HG03571 (cell line): Measurements from ENCODE around the gene RNF111.
A peak's percentile ranks its signal among the peaks of the same experiment; 100 is the strongest.
"Not testable (repeated sequence)": the region's sequence is repeated elsewhere in the genome, so short reads cannot be mapped to it uniquely, and the experiment has no call there.

Experiments
- ATAC-seq: cut with Tn5 transposase; IDR thresholded peaks from one replicate; pipeline ENCODE4 v1.9.1; 2021; ENCODE audit not compliant: unreplicated experiment

RNF111 gene

GRCh38 chr15:58999694-59000093, 12.2 kb downstream of the RNF111 start:
- ATAC-seq: no peak

DNA sequence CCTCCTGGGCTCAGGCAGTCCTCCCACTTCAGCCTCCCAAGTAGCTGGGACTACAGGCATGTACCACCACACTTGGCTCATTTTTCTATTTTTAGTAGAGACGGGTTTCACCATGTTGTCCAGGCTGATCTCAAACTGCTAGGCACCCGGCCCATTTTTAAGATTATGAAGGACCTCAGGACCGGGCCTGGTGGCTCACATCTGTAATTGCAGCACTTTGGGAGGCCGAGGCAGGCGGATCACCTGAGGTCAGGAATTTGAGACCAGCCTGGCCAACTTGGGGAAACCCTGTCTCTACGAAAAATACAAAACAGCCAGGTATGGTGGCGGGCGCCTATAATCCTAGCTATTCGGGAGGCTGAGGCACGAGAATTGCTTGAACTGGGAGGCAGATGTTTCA, 12.8 kb downstream of the RNF111 start:
- not testable (repeated sequence) for ATAC-seq

GRCh38 chr15:59001946-59002345, 14.5 kb downstream of the RNF111 start:
- ATAC-seq: peak; percentile 27

- peak; percentile 57 for ATAC-seq
Measured at GRCh38 chr15:59002418-59002859, 15.0 kb downstream of the RNF111 start.

GRCh38 chr15:59005579-59005978, 18.1 kb downstream of the RNF111 start:
- ATAC-seq: no peak

- no peak for ATAC-seq
Measured at GRCh38 chr15:59008086-59008485, 20.6 kb downstream of the RNF111 start.

DNA sequence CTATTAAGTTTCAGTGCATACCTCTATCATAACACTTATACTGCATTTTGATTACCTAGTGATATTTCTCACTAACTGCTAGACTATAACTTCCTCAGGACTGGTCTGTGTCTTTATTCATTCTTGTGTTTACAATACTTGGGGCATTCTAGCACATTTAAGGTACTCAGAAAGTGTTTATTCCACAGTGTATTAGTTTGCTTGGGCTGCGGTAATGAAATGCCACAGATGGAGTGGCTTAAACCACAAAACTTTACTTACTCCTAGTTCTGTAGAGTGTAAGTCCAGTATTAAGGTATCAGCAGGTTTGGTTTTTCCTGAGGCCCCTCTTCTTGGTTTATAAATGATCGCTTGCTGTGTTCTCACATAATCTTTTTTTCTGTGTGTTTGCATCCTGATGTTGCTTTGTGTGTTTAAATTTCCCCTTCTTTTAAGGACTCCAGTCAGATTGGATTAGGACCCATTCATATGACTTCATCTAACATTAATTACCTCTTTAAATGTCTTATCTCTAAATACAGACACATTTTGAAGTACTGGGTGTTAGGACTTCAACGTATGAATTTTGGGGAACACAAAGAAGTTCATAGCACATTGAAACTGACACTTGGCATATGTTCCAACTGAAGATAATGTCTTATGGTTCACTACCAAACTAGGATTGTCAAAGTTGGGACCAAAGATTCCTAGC, 23.9 kb downstream of the RNF111 start:
- ATAC-seq: no peak

DNA sequence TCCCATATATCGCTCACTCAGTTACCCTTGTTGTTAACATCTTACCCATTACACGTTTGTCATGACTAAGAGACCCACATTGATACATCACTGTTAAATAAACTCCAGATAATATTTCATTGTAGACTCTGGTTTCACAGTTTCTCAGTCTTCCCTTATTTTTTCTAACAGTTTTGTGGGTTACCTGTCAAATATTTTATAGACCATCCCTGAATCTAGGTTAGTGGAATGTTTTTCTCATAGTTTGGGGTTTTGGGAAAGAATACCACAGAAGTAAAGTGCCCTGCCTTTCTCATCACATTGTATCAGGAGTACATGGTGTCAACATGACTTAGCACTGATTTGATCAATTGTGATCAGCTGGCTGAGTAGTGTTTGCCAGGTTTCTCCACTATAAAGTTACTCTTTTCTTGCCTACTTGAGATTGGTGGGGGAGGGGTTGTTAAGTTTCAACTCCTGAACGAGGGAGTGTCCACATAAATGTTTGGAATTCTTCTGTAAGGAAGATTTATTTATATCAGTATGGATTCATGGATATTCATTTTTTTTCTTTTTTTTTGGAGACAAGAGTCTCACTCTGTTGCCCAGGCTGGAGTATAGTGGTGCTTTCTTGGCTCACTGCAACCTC, 25.9 kb downstream of the RNF111 start:
- no peak for ATAC-seq

DNA sequence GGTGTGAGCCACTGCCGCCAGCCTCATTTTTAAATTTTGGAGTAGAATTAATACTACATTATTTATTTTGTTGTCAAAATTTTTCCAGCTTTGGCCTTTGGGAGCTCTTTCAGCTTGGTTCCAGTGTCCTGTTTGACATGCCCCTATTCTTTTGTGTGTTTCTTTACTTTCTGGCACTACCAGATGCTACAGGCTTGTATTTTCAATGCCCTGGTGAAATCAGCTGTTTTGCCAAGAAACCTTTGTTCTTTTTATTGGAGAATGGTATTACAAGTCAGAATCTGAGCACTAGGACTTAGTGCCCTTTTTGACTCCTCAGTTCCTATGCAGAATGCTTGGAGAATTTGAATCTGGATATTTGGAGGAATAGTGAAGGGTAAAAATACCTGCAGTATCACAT, 26.6 kb downstream of the RNF111 start:
- ATAC-seq: no peak

- ATAC-seq: no peak
Measured at GRCh38 chr15:59017449-59017848, 30.0 kb downstream of the RNF111 start.

DNA sequence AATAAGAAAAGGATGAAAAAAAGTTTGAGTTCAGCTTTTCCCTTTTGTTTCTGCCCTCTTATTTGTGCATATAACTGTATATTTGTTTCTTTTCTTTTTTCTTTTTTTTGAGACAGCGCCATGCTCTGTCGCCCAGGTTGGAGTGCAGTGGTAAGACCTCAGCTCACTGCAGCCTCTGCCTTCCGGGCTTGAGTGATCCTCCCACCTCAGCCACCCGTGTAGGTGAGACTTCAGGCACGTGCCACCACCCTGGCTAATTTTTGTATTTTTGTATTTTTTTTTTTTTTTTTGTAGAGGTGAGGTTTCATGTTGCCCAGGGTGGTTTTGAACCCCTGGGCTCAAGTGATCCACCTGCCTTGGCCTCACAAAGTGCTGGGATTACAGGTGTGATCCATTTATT, 31.4 kb downstream of the RNF111 start:
- ATAC-seq: no peak

- no peak for ATAC-seq
Measured at GRCh38 chr15:59020322-59020721, 32.9 kb downstream of the RNF111 start.

DNA sequence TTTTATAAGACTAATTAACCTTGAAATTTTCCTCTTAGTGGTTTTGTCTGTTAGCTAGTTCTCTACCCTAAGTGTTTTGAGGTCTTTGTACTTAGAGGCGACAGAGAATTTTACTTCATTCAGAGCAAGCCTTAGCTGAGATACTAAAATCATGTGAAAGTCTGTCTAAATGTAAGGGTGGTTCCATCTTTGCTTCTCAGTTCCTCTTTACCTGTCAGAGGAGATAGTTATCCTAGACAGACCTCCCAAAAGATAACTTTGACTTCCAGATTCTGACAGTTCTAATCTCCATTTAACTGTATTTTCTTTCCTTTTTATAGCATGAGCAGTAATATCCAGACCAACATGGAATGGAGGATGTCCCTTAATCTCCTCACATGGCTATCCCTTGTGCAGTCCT, 34.7 kb downstream of the RNF111 start:
- no peak for ATAC-seq

GRCh38 chr15:59026207-59026606, 38.7 kb downstream of the RNF111 start:
- no peak for ATAC-seq

DNA sequence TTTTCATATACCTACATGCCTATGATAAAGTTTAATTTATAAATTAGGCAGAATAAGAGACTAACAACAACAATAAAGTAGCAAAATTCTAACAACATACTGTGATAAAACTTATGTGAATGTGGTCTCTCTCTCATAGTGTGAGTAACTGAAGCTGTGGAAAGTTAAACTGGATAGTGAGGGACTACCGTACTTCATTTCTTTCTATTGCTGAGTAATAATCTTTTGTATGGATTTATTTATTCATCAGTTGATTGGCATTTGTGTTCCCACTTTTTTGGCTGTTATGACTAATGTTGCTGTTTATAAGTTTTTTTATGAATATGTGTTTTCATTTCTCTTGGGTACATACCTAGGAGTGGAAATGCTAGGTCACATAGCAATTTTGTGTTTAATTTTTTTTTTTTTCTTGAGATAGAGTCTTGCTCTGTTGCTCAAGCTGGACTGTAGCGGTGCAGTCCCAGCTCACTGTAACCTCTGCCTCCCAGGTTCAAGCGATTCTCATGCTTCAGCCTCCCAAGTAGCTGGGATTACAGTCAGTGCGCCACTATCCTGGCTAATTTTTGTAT, 41.0 kb downstream of the RNF111 start:
- no peak for ATAC-seq

DNA sequence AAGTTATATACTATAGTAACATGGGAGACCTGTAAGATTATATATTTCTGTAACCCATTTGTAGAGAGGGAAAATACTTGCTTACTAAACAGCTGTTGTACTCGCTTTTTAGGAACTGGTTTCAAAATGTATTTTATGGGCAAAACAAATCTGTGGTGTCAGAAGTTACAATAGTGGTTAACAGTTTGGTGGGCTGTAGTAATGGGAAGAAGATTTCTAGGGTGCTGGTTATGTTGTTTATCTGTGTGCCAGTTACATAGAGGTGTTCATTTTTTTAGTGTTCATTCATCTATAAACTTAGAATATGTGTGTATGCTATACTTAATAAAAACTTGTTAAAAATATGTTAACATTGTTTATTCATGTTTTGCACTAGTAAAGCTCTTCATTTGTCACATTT, 42.1 kb downstream of the RNF111 start:
- ATAC-seq: no peak

DNA sequence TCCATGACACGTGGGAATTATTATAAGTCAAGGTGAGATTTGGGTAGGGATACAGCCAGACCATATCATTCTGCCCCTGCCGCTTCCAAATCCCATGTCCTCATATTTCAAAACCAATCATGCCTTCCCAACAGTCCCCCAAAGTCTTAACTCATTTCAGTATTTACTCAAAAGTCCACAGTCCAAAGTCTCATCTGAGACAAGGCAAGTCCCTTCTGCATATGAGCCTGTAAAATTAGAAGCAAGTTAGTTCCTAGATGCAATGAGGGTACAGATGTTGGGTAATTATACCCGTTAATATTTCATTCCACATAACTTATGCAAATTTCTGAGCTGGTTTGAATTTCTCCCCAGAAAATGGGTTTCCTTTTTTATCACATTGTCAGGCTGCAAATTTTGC, 47.7 kb downstream of the RNF111 start:
- no peak for ATAC-seq

GRCh38 chr15:59039225-59039624, 51.8 kb downstream of the RNF111 start:
- no peak for ATAC-seq

- ATAC-seq: no peak
Measured at GRCh38 chr15:59042041-59042440, 54.6 kb downstream of the RNF111 start.

GRCh38 chr15:59048897-59049296, 61.4 kb downstream of the RNF111 start:
- ATAC-seq: no peak

DNA sequence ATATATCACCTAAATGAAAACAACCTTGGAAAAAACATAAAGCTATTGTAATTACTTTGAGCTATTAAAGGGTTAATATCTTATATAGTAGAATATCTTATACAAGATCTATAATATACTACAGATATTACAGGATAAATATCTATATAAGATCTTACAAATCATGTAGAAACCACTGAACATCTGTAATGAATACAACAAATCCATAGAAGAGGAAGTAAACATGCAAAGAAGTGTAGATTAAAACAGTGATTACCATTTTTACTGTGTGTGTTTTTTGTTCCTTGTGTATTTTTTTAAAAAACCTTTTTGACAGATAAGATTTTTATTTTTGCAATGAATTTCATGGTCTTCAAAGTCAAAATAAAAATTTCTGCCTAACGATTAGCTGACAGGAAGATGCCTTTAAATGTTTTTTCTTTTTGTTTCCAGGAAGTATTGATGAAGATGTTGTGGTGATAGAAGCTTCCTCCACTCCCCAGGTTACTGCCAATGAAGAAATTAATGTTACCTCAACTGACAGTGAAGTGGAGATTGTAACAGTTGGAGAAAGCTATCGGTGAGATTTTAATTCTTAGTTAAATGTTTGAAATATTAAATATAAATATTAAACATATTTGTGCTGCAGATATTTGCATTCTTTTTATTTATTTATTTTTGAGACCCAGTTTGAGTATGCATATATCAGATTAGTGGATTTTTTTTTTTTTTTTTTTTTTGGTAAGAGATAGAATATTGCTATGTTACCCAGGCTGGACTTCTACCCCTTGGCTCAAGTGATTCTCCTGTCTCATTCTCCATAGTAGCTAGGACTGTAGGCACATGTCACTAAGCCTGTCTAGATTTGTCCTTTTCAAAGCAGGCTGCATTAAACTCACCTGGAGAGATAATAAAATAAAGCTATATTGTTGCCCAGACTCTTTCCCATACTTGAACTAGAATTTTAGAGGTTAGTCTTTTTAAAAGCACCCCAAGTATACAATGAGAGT, 64.7 kb downstream of the RNF111 start:
- ATAC-seq: no peak
